H1 (cell line): ENCODE data around the gene GADL1. TPM values are rescaled to one million over a fixed set of nuclear protein-coding genes. Genes with fewer than 3 reads are reported as not detected.

Experiments used
- CBX5 ChIP-seq: fragments of 300-800, 300-1000 bp; sonication (generic); IDR thresholded peaks from 2 replicates; pipeline ENCODE4 v1.7.1; 2016; ENCODE audit warnings: antibody characterized with exemption, low read length, low read depth
- EP300 ChIP-seq, 2 experiments: IDR thresholded peaks; 1 replicate in 1 of 2; 2 replicates in 1 of 2; pipeline ENCODE4 v1.6.1; 2011 to 2012; ENCODE audit warnings: low read depth in 2 of 2, low read length in 2 of 2, mild to moderate bottlenecking in 2 of 2, borderline replicate concordance in 1 of 2, inconsistent platforms in 1 of 2, moderate library complexity in 1 of 2
- FOSL1 ChIP-seq: IDR thresholded peaks from 2 replicates; pipeline ENCODE4 v1.6.1; 2011; ENCODE audit warnings: mild to moderate bottlenecking, low read depth, low read length, moderate library complexity; ENCODE audit not compliant: insufficient read depth
- HDAC2 ChIP-seq, 2 experiments: fragments of 300-600 bp in 1 of 2; sonication (generic) in 1 of 2; IDR thresholded peaks; 2 replicates each; pipeline ENCODE4 v1.6.1; 2011 to 2012; ENCODE audit warnings: low read depth in 2 of 2, low read length in 2 of 2, mild to moderate bottlenecking in 2 of 2, moderate library complexity in 2 of 2, borderline replicate concordance in 1 of 2, inconsistent platforms in 1 of 2
- JUN ChIP-seq: IDR thresholded peaks from 2 replicates; pipeline ENCODE4 v1.6.1; 2011; ENCODE audit warnings: low read depth, mild to moderate bottlenecking, improper control_type of control experiment, low read length
- RAD21 ChIP-seq, 2 experiments: IDR thresholded peaks in 1 of 2; conservative IDR thresholded peaks in 1 of 2; 2 replicates each; pipeline ENCODE4 v1.6.1; 2011; ENCODE audit warnings: low read depth in 2 of 2, low read length in 2 of 2, improper control_type of control experiment in 1 of 2, inconsistent platforms in 1 of 2, mild to moderate bottlenecking in 1 of 2, moderate library complexity in 1 of 2
- SIX5 ChIP-seq: IDR thresholded peaks from 2 replicates; pipeline ENCODE4 v1.6.1; 2011; ENCODE audit warnings: mild to moderate bottlenecking, low read depth, low read length
- SRF ChIP-seq: IDR thresholded peaks from 2 replicates; pipeline ENCODE4 v1.6.1; 2011; ENCODE audit warnings: mild to moderate bottlenecking, low read depth, low read length, moderate library complexity
- polyA plus RNA-seq, 7 experiments: library from polyadenylated mRNA; depleted of rRNA in 3 of 7; stranded (reverse) in 5 of 7; unstranded in 2 of 7; fragments of >200 nt in 5 of 7; fragments of 200-250 nt in 2 of 7; gene quantifications; 1 replicate in 5 of 7; 2 replicates in 1 of 7; 4 replicates in 1 of 7; pipeline versions ENCODE4 v1.2.1 to v1.2.3, GENCODE V29; 2011 to 2013; ENCODE audit warnings: missing spikeins in 2 of 7, mixed read lengths in 2 of 7
- total RNA-seq: library from RNA; stranded (reverse); fragmentation: NEBNext Ultra II Directional; extraction: Animal tissue kit (Norgen Biotek cat#: 25700); gene quantifications from 2 replicates; pipeline ENCODE4 v1.2.1, GENCODE V29; 2021

Gene GADL1
- total and polyA plus RNA-seq, 2 of the 8 experiments (the other 6 are each of a cell fraction or from before 2014, with no cell fraction given), result 0.03 to 0.30 TPM

GRCh38 chr3:30752491-30752890 lies 142.0 kb downstream of the GADL1 start (continued):
- TF ChIP-seq JUN (no peak), CBX5 (no peak), SRF (no peak), HDAC2 (IDR thresholded peaks at IDR 0.05; ENCODE audit: borderline replicate concordance in 1 of 2, low read depth in 2 of 2, low read length in 2 of 2) (no peak), EP300 (IDR thresholded peaks at IDR 0.05; ENCODE audit: borderline replicate concordance in 1 of 2, low read depth in 2 of 2, low read length in 2 of 2) (no peak), SIX5 (no peak), FOSL1 (no peak), RAD21 (IDR thresholded peaks at IDR 0.05 in 1 of 2, conservative IDR thresholded peaks at IDR 0.05 in 1 of 2; ENCODE audit: low read depth in 2 of 2, low read length in 2 of 2) (no peak)
